ENCODE measurements around the gene DNAJB9.

Gene DNAJB9

GRCh38 chr7:108572480-108572879 is 2.8 kb downstream of the DNAJB9 start:
- no peak for TF ChIP-seq CTCF (conservative IDR thresholded peaks at IDR 0.05; ENCODE audit: low read length)
- no peak for DNase-seq (ENCODE audit: low read depth)
- H3K4me3 ChIP-seq (ENCODE audit: low read length), result no peak overlapping the region

- DNase-seq (ENCODE audit: low read depth), result no peak
- H3K4me3 ChIP-seq (ENCODE audit: low read length), result no peak overlapping the region
- TF ChIP-seq CTCF (conservative IDR thresholded peaks at IDR 0.05; ENCODE audit: low read length), result no peak
Observed at GRCh38 chr7:108575156-108575555, 5.5 kb downstream of the DNAJB9 start.

GRCh38 chr7:108576116-108576515 is 6.4 kb downstream of the DNAJB9 start:
- TF ChIP-seq CTCF (conservative IDR thresholded peaks at IDR 0.05; ENCODE audit: low read length), result no peak
- no peak overlapping the region for H3K4me3 ChIP-seq (ENCODE audit: low read length)
- DNase-seq (ENCODE audit: low read depth), result no peak

GRCh38 chr7:108578937-108579336 is 9.3 kb downstream of the DNAJB9 start:
- no peak for TF ChIP-seq CTCF (conservative IDR thresholded peaks at IDR 0.05; ENCODE audit: low read length)
- no peak for DNase-seq (ENCODE audit: low read depth)
- no peak overlapping the region for H3K4me3 ChIP-seq (ENCODE audit: low read length)

GRCh38 chr7:108580298-108580697 is 10.6 kb downstream of the DNAJB9 start:
- no peak overlapping the region for H3K4me3 ChIP-seq (ENCODE audit: low read length)
- no peak for DNase-seq (ENCODE audit: low read depth)
- TF ChIP-seq CTCF (conservative IDR thresholded peaks at IDR 0.05; ENCODE audit: low read length), result no peak

GRCh38 chr7:108581655-108582491 is 12.2 kb downstream of the DNAJB9 start:
- H3K4me3 ChIP-seq (ENCODE audit: low read length), result no peak overlapping the region
- peak; percentile 37 for DNase-seq (ENCODE audit: low read depth)
- TF ChIP-seq CTCF (conservative IDR thresholded peaks at IDR 0.05; ENCODE audit: low read length), result no peak

GRCh38 chr7:108584211-108584610 is 14.5 kb downstream of the DNAJB9 start:
- no peak overlapping the region for H3K4me3 ChIP-seq (ENCODE audit: low read length)
- no peak for DNase-seq (ENCODE audit: low read depth)
- TF ChIP-seq CTCF (conservative IDR thresholded peaks at IDR 0.05; ENCODE audit: low read length), result no peak
